Natural killer cell treated with Interleukin-12 subunit alpha and Interleukin-12 subunit beta and Interleukin-15 and Interleukin-18, amount 100 ng/mL, for 72 hours (primary cell): Measurements from ENCODE around the gene U2AF2. TPM values are rescaled to one million over a fixed set of nuclear protein-coding genes. Genes with fewer than 3 reads are reported as not detected.

ENCODE experiments used
- ATAC-seq, 2 donors: fragments of 150-1000 bp; cut with Tn5 transposase in 1 of 2; sonication (Bioruptor Pico), chemical (Tn5 transposase) in 1 of 2; 2 replicates each; pipeline ENCODE4 v1.10.0; 2021
- DNase-seq: peaks from one replicate; pipeline ENCODE4 v3.0.0; 2022; ENCODE audit warnings: low spot score
- H3K27ac Mint-ChIP-seq, 2 donors: 1 replicate in 1 of 2; 2 replicates in 1 of 2; pipeline ENCODE4 v1.8.0; 2022; ENCODE audit warnings: mixed read lengths in 2 of 2, mild to moderate bottlenecking in 1 of 2, moderate library complexity in 1 of 2
- H3K27me3 Mint-ChIP-seq, 2 donors: 1 replicate in 1 of 2; 2 replicates in 1 of 2; pipeline ENCODE4 v1.8.0; 2022; ENCODE audit warnings: mixed read lengths in 2 of 2
- H3K36me3 Mint-ChIP-seq: one replicate; pipeline ENCODE4 v1.8.0; 2022; ENCODE audit warnings: mixed read lengths
- H3K4me1 Mint-ChIP-seq, 2 donors: 1 replicate in 1 of 2; 2 replicates in 1 of 2; pipeline ENCODE4 v1.8.0; 2022; ENCODE audit warnings: low read depth in 2 of 2, mixed read lengths in 2 of 2, mild to moderate bottlenecking in 1 of 2
- H3K4me3 Mint-ChIP-seq: one replicate; pipeline ENCODE4 v1.8.0; 2022; ENCODE audit warnings: mixed read lengths
- H3K9me3 Mint-ChIP-seq: 2 replicates; pipeline ENCODE4 v1.8.0; 2022; ENCODE audit warnings: mixed read lengths
- total RNA-seq, 2 donors: library from RNA; stranded (reverse); gene quantifications; one replicate each; pipeline ENCODE4 v1.2.3, GENCODE V29; 2022

U2AF2 gene
- total RNA-seq, 2 donors from 2014 or later: 266 to 434 TPM

DNA sequence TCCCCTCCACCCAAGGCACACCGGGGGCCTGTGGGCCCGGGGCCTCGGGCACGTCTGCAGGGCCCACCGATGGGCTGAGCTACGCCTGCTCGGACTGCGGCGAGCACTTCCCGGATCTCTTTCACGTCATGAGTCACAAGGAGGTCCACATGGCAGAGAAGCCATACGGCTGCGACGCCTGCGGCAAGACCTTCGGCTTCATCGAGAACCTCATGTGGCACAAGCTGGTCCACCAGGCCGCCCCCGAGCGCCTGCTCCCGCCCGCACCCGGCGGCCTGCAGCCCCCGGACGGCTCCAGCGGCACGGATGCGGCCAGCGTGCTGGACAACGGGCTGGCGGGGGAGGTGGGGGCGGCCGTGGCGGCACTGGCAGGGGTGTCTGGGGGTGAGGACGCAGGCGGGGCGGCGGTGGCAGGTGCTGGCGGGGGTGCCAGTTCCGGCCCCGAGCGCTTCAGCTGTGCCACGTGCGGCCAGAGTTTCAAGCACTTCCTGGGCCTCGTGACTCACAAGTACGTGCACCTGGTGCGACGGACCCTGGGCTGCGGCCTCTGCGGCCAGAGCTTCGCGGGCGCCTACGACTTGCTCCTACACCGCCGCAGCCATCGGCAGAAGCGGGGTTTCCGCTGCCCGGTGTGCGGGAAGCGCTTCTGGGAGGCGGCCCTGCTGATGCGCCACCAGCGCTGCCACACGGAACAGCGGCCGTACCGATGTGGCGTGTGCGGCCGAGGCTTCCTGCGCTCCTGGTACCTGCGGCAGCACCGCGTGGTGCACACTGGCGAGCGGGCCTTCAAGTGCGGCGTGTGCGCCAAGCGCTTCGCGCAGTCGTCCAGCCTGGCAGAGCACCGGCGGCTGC is 39.1 kb upstream of the U2AF2 start:
- Mint-ChIP-seq H3K4me1 (peaks cover 19 to 28% of the 10 kb centered on the region in 2 donors), H3K4me3 (no peak overlapping the region), H3K27ac (no peak overlapping the region), H3K36me3 (peaks cover 4% of the 10 kb centered on the region), H3K27me3 (no peaks in the 10 kb centered on the region), H3K9me3 (no peaks in the 10 kb centered on the region)
- no peak for DNase-seq
- ATAC-seq: no peak

DNA sequence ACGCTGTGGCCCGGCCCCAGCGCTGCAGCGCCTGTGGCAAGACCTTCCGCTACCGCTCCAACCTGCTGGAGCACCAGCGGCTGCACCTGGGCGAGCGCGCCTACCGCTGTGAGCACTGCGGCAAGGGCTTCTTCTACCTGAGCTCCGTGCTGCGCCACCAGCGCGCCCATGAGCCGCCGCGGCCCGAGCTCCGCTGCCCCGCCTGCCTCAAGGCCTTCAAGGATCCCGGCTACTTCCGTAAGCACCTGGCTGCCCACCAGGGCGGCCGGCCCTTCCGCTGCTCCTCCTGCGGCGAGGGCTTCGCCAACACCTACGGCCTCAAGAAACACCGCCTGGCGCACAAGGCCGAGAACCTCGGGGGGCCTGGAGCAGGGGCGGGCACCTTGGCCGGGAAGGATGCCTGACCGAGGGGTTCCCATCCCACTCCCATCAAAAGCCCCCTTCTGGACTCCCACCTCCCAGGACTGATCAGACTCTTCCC is 38.4 kb upstream of the U2AF2 start:
- Mint-ChIP-seq H3K27me3 (no peaks in the 10 kb centered on the region), H3K27ac (no peak overlapping the region), H3K9me3 (no peaks in the 10 kb centered on the region), H3K36me3 (peaks cover 4% of the 10 kb centered on the region), H3K4me1 (peaks cover 21 to 23% of the 10 kb centered on the region in 2 donors), H3K4me3 (no peak overlapping the region)
- DNase-seq: no peak
- ATAC-seq: no peak

DNA sequence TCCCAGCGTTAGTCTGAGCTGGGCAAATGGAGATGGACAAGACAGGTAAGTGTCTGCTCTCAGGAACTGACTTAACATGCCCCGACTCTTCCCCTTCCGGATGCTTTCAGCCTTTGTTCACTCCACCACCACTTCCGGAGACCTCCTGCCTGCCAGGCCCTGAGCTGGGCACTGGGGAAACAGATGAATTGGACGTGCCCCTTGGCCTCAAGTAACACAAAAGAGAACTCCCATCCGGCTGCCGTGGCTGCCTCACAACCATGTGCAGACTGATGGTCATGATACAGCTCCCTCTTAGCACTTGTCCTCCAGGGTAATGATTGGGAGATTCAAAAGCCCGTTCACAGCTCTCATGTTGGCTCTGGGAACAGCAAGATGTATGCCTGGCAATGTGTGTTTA is 37.4 kb upstream of the U2AF2 start:
- Mint-ChIP-seq H3K27ac (no peak overlapping the region), H3K4me3 (no peak overlapping the region), H3K4me1 (peaks cover 16 to 18% of the 10 kb centered on the region in 2 donors), H3K27me3 (no peaks in the 10 kb centered on the region), H3K9me3 (no peaks in the 10 kb centered on the region), H3K36me3 (peaks cover 4% of the 10 kb centered on the region)
- no peak for ATAC-seq
- DNase-seq: no peak

DNA sequence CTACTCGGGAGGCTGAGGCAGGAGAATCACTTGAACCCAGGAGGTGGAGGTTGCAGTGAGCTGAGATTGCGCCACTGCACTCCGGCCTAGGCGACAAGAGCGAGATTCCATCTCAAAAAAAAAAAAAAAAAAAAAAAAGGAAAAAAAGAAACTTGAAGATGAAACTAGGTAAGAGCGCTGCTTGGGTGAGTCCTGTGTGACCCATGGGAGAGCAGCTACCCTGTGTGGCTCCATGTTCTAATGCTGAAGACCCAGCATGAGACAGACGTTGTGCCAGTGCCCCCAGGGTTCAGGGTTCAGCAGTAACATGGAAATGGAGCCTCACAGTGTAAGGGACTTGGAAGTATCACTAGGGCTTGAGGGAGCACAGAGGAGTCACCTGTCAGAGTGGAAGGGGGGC is 36.4 kb upstream of the U2AF2 start:
- Mint-ChIP-seq H3K4me1 (peaks cover 15% of the 10 kb centered on the region in 2 donors), H3K27me3 (no peaks in the 10 kb centered on the region), H3K27ac (no peak overlapping the region), H3K36me3 (peaks cover 4% of the 10 kb centered on the region), H3K9me3 (no peaks in the 10 kb centered on the region), H3K4me3 (no peak overlapping the region)
- no peak for ATAC-seq
- DNase-seq: no peak

DNA sequence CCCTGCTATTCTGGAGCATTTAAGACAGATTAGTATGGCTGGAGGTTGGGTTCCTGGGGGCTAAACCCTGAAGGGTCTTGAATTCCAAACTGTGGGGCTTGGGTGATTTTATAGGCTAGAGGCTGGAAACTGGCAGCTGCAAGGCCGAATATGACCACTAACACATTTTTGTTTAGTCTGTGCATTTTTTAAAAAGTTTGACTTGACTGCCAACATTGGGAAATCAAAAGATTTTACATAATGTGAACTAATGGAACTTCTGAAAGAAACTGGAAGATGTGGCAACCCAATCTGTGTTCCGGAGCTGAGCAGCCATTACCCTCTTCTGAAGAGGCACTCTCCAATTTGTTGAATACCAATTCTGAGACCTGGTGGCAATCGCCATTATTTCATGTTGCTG is 35.5 kb upstream of the U2AF2 start:
- Mint-ChIP-seq H3K27me3 (no peaks in the 10 kb centered on the region), H3K36me3 (peaks cover 4% of the 10 kb centered on the region), H3K27ac (peak overlapping the region in 1 of 2 donors; percentile 36), H3K9me3 (no peaks in the 10 kb centered on the region), H3K4me3 (no peak overlapping the region), H3K4me1 (peaks cover 22% of the 10 kb centered on the region in 2 donors)
- ATAC-seq (no peak), DNase-seq (no peak)

DNA sequence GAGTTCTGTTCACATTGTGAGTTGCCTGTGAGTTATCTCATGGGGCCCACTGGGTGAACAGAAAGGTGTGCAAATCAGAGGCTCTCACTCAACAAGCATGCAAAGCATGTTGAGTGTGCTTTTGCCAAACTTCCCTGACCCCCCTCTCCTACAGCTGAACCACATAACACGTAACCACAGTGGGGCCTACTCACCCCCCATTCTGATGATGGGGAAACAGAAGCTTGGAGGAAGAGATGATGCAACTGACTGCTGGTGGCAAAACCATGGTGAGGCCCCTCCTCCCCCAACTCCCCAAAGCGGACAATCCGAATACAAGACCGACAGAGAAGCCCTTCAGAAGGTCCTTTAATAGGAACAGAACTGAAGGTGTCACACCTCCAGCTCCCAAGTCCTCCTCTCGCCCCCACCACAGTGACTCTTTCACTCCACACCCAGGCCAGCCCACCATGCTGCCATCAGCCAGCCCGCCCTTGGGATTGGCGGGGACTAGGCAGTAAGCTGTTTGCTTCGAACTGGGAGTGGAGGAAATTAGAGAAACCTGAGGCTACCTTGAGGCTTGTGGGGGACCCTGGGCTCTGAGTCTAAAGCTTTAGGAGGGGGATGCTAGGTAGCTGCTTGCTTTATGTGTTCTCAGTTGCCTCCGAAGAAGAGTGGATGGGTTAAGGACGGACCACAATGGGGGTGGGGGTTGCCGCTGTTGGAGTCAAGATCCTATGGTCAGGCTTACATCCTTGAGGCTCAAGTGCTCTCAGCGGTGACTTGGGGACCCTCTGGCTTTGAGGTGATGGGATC is 34.2 kb upstream of the U2AF2 start:
- no peak for DNase-seq
- Mint-ChIP-seq H3K4me1 (peaks cover 28 to 32% of the 10 kb centered on the region in 2 donors), H3K4me3 (no peak overlapping the region), H3K36me3 (peaks cover 4% of the 10 kb centered on the region), H3K27me3 (no peaks in the 10 kb centered on the region), H3K27ac (peak overlapping the region in 1 of 2 donors; percentile 36), H3K9me3 (no peaks in the 10 kb centered on the region)
- ATAC-seq: no peak

DNA sequence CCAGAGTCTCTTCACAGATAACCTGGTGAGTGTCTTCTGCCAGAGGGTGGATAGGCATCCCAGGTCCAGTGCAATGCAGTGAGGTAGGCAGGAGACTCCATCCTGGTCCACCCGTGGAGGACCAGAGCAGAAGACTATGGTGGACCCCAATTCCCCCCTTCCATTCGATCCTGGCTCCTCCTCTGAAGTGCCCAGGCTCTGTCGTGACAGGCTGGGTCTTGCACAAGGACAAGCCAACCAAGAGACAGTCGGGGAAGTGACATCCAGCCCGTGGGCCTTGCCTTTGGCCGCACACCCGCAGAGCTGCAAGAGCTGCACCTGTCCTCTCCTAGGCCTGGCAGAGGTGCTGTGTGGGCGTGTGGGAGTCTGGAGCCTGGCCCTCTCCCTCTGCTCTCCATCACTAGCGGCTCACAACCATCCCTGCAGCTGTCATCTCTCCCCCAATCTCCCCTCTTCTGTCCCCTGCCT is 33.6 kb upstream of the U2AF2 start:
- ATAC-seq (no peak), DNase-seq (no peak)
- peaks cover 4% of the 10 kb centered on the region for H3K36me3 Mint-ChIP-seq
- H3K9me3 Mint-ChIP-seq: no peaks in the 10 kb centered on the region
- H3K27me3 Mint-ChIP-seq: no peaks in the 10 kb centered on the region
- peaks cover 31 to 32% of the 10 kb centered on the region in 2 donors for H3K4me1 Mint-ChIP-seq
- H3K4me3 Mint-ChIP-seq: no peak overlapping the region
- H3K27ac Mint-ChIP-seq: no peak overlapping the region

DNA sequence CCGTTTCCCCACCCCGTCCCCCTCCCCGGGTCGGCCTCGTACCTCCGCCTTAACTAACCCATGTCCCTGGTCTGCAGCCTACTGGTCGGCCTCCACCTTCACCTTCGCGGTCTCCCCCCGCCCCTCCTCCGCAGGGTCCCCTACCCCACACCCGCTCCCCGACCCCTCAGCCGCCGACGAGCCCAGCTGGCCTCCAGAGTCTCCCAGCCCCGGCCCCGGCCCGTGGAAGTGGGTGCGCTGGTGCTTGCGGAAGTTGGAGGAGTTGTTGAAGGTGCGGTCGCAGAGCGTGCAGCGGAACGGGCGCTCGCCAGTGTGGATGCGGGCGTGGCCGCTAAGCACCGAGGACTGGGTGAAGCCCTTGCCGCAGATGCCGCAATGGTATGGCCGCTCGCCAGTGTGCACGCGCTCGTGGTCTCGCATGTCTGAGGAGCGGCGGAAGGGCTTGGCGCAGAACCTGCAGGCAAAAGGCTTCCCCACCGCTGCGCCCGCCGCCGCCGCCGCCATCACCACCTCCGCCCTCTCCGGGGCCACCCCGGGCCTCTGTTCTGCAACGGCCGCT is 33.1 kb upstream of the U2AF2 start:
- Mint-ChIP-seq H3K9me3 (no peaks in the 10 kb centered on the region), H3K4me1 (peaks cover 32 to 36% of the 10 kb centered on the region in 2 donors), H3K4me3 (no peak overlapping the region), H3K27ac (no peak overlapping the region), H3K27me3 (no peaks in the 10 kb centered on the region), H3K36me3 (peaks cover 4% of the 10 kb centered on the region)
- ATAC-seq (no peak), DNase-seq (no peak)

DNA sequence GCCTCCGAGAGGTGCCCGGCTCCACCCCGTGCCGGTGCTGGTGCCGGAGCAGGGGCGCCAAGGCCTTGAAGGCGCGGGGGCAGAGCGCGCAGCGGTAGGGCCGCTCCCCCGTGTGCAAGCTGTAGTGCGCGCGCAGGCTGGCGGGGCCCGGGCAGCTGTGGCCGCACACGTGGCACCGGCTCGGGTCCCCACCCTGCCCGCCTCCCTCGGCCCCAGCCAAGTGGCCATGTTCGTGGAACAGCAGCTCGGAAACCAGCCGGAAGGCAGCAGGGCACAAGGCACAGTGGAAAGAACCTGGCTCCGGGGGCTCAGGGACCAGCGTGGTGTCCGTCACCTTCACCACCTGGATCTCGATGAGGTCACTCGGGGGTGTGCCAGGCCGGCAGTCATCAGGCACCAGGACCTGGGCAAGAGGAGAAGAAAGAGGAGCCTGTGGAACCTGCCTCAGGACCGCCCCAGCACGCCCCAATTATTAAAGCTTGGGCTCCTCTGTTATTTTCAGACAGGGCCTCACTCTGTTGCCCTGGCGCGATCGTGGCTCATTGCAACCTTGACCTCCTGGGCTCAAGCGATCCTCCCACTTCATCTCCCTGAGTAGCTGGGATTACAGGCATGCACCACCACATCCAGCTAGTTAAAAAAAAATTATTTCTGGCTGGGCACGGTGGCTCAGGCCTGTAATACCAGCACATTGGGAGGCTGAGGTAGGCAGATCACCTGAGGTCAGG is 32.4 kb upstream of the U2AF2 start:
- Mint-ChIP-seq H3K27ac (no peak overlapping the region), H3K36me3 (peaks cover 2% of the 10 kb centered on the region), H3K4me1 (peaks cover 29 to 39% of the 10 kb centered on the region in 2 donors), H3K9me3 (no peaks in the 10 kb centered on the region), H3K4me3 (no peak overlapping the region), H3K27me3 (no peaks in the 10 kb centered on the region)
- ATAC-seq (no peak), DNase-seq (no peak)

DNA sequence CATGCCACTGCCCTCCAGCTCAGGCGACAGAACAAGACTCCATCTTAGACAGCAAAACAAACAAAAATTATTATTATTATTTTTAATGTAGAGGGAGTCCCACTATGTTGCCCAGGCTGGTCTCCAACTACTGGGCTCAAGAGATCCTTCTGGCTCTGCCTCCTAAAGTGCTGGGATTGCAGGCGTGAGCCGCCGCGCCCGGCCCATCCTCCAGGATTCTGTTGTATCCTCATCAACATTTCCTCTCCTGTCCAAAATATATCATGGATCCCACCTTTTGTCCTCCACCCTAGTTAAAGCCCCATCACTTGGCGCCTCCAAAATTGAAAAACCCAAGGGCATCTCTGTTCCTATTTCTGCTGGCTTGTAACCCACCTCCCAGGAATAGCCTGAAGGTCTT is 31.7 kb upstream of the U2AF2 start:
- peak overlapping the region; percentile 73 to 87 for H3K27ac Mint-ChIP-seq
- no peak for ATAC-seq
- peaks cover 0 to 2% of the 10 kb centered on the region in 2 donors for H3K27me3 Mint-ChIP-seq
- H3K9me3 Mint-ChIP-seq: no peaks in the 10 kb centered on the region
- no peak for DNase-seq
- peaks cover 28 to 39% of the 10 kb centered on the region in 2 donors for H3K4me1 Mint-ChIP-seq
- no peaks in the 10 kb centered on the region for H3K36me3 Mint-ChIP-seq
- H3K4me3 Mint-ChIP-seq: no peak overlapping the region

DNA sequence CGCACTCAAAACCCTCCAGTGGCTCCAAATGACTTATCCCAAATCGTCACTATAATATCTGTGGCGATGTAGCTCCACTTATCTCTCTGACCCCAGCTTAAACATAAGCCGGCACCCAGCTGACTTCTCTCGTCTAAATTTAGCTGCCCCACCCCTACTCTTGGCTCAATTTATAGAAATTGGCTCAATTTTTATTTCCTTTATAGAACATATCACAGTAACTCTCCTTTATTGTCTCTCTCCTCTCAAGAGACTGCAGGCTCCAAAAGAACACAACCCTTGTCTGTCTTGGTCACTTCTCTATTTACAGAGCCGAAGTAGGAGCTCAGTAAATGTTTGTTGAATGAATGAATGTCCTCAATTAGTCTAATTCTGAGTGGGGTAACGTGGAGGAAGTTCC is 31.3 kb upstream of the U2AF2 start:
- ATAC-seq (no peak), DNase-seq (no peak)
- Mint-ChIP-seq H3K4me1 (peaks cover 28 to 39% of the 10 kb centered on the region in 2 donors), H3K4me3 (peak overlapping the region; percentile 69), H3K9me3 (no peaks in the 10 kb centered on the region), H3K36me3 (no peaks in the 10 kb centered on the region), H3K27me3 (peaks cover 0 to 3% of the 10 kb centered on the region in 2 donors), H3K27ac (peak overlapping the region; percentile 73 to 87)

DNA sequence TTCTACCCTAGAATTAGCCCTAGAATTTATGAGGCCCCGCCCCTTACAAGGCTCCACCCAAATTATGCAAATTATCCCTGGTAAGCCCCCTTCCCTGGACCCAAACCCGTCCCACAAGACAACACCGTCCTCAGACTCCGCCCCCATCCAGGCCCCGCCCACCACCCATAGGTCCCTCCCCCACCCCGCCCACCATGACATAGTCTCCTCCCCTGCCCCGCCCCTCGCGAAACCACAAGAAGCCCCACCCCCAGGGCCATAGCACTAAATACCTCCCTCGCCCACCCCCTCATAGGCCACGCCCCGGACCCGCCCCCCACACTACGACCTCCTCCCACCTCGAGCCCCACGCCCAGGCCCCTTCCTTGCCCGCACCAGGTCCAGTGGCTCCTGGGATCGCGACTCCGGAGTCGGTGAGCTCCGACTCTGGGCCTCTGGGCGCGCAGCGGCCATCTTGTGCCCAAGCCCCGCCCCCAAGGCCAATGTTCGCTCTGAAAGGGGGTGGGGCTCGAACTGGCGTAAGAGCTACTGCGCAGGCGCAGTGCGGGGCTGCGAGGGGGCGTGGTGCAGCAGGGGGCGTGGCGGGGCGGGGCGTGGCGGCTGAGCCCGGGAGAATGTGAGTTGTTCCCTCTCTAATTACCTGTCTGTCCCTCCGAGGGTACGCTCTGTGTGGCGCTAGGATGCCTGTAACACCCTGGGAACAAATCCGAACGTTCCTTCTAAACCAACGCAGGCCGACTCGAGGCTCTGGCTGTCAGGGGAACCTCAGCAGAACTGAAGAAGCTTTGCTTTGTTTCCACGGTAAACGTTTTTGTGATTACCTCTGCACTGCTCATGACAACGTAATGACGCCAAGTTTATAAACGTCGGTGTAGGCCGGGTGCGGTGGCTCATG is 30.5 kb upstream of the U2AF2 start, which contains the start of gene ZNF784:
ZNF784 (minus strand) TSS at position 458 of the 895 bp plus-strand sequence; CDS start at position 453, 5 bp downstream.
- no peaks in the 10 kb centered on the region for H3K9me3 Mint-ChIP-seq
- peak within 1 kb of the TSS; percentile 73 to 87 for H3K27ac Mint-ChIP-seq
- H3K4me3 Mint-ChIP-seq: peak within 1 kb of the TSS; percentile 69
- ATAC-seq: peak; percentile 91 to 95
- H3K27me3 Mint-ChIP-seq: peaks cover 0 to 3% of the 10 kb centered on the region in 2 donors
- DNase-seq: peak; percentile 95
- peaks cover 28 to 39% of the 10 kb centered on the region in 2 donors for H3K4me1 Mint-ChIP-seq
- no peaks in the 10 kb centered on the region for H3K36me3 Mint-ChIP-seq
